ENCODE results near the gene CTTN. TPM values are rescaled to one million over a fixed set of nuclear protein-coding genes. Genes with fewer than 3 reads are reported as not detected.
"Not testable (repeated sequence)": the region's sequence is repeated elsewhere in the genome, so short reads cannot be mapped to it uniquely, and the experiment has no call there.

The CTTN gene
- total and polyA plus RNA-seq, 12 donors: 68.5 to 173 (median 146) TPM

- intact Hi-C loops (cut with DNase I): no loop called here
- H3K36me3 ChIP-seq: peaks cover 0 to 72% (median 19%) of the 10 kb centered on the region in 9 donors
Observed at GRCh38 chr11:70383664-70384565, 14.4 kb upstream of the CTTN start.

GRCh38 chr11:70384566-70385152, 13.7 kb upstream of the CTTN start:
- Histone ChIP-seq H3K27me3 (peaks cover 0 to 11% (median 0%) of the 10 kb centered on the region in 7 donors), H3K9me3 (no peaks in the 10 kb centered on the region), H3K4me3 (no peak overlapping the region), H3K27ac (no peak overlapping the region), H3K36me3 (peaks cover 0 to 66% (median 14%) of the 10 kb centered on the region in 9 donors), H3K4me1 (no peaks in the 10 kb centered on the region)
- DNase-seq: no peak
- ATAC-seq: peak in 2 of 8 donors; percentile 18 to 33
- TF ChIP-seq CTCF (IDR thresholded peaks at IDR 0.05): no peak
- intact Hi-C loops (cut with DNase I): no loop called here
- WGBS, 2 donors: 89% methylated on average over 18 of the region's 18 CpGs

More at GRCh38 chr11:70383664-70384565, 14.4 kb upstream of the CTTN start:
- Histone ChIP-seq H3K4me3 (no peak overlapping the region), H3K4me1 (no peaks in the 10 kb centered on the region), H3K9me3 (no peaks in the 10 kb centered on the region), H3K27me3 (peaks cover 0 to 5% (median 0%) of the 10 kb centered on the region in 7 donors), H3K27ac (no peak overlapping the region)
- TF ChIP-seq CTCF (IDR thresholded peaks at IDR 0.05): no peak
- WGBS, 2 donors: 86 to 91% methylated on average over 11 of the region's 11 CpGs
- no peak for ATAC-seq
- DNase-seq: no peak

GRCh38 chr11:70387564-70387963, 10.8 kb upstream of the CTTN start:
- Histone ChIP-seq H3K27ac (no peak overlapping the region), H3K9me3 (no peaks in the 10 kb centered on the region), H3K4me3 (no peak overlapping the region), H3K27me3 (peaks cover 0 to 40% (median 0%) of the 10 kb centered on the region in 7 donors), H3K36me3 (peaks cover 0 to 37% (median 14%) of the 10 kb centered on the region in 9 donors), H3K4me1 (no peaks in the 10 kb centered on the region)
- ATAC-seq (no peak), DNase-seq (no peak)
- no peak for TF ChIP-seq CTCF (IDR thresholded peaks at IDR 0.05)
- intact Hi-C loops (cut with DNase I): no loop called here
- WGBS, 2 donors: 97 to 98% methylated on average over 4 of the region's 4 CpGs

- H3K27ac ChIP-seq: no peak overlapping the region
- WGBS, 2 donors: 79 to 90% methylated on average over 6 of the region's 6 CpGs
- no peak for TF ChIP-seq CTCF (IDR thresholded peaks at IDR 0.05)
- H3K9me3 ChIP-seq: no peaks in the 10 kb centered on the region
- no peaks in the 10 kb centered on the region for H3K4me1 ChIP-seq
- intact Hi-C loops (cut with DNase I): no loop called here
- peaks cover 0 to 20% (median 11%) of the 10 kb centered on the region in 9 donors for H3K36me3 ChIP-seq
- ATAC-seq (no peak), DNase-seq (no peak)
- peaks cover 0 to 57% (median 0%) of the 10 kb centered on the region in 7 donors for H3K27me3 ChIP-seq
- H3K4me3 ChIP-seq: no peak overlapping the region
Observed at GRCh38 chr11:70389201-70389600, 9.1 kb upstream of the CTTN start.

GRCh38 chr11:70390882-70391281, 7.4 kb upstream of the CTTN start:
- intact Hi-C loops (cut with DNase I): loop anchor here in 1 of 10 donors (10.0 kb wide), 1 partner anchor 116 kb away; the partner anchor contains the start of gene PPFIA1
- DNase-seq, H3K9me3 ChIP-seq, H3K4me1 ChIP-seq, H3K4me3 ChIP-seq, H3K27ac ChIP-seq, ATAC-seq: not testable (repeated sequence)
- WGBS, 2 donors: 92 to 94% methylated on average over 7 of the region's 7 CpGs
- H3K27me3 ChIP-seq: peaks cover 0 to 74% (median 0%) of the 10 kb centered on the region in 7 donors
- H3K36me3 ChIP-seq: peaks cover 0 to 12% (median 0%) of the 10 kb centered on the region in 9 donors
